Activated gamma-delta T cell treated with Interleukin-2 at 50 U/mL for 16 hours (primary cell): ENCODE results near the gene PRRT2.

Experiments used
- DNase-seq: peaks from one replicate; pipeline ENCODE4 v3.0.0-alpha.2; 2020

PRRT2 gene

GRCh38 chr16:29863669-29863984, 51.6 kb downstream of the PRRT2 start:
- no peak for DNase-seq

GRCh38 chr16:29864205-29864604, 52.2 kb downstream of the PRRT2 start:
- DNase-seq: no peak
